Activated CD4-positive, alpha-beta T cell treated with anti-CD3 and anti-CD28 coated beads for 48 hours (primary cell): ENCODE measurements around the gene CENPP.

ENCODE experiments used
- DNase-seq: peaks from one replicate; pipeline ENCODE4 v3.0.0-alpha.2; 2020

The CENPP gene

DNA sequence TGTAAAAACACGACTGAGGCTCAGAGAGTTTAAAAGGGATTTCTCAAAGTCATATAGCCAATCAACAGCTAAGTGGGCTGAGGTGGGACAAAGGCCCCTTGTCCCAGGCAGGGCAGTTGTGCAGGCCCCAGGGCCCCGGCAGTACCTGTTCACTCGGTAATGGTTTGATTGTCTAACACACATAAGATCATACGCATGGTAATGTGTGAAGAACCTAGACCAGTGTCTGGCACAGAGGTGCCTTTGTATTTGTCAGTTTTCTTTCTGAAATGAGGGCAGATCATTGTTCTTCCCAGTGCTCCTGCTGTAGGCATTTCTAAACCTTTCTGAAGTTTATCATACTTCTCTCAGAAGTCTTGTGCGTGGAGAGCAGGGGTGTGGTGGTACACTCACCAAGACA, 277.3 kb downstream of the CENPP start:
- no peak for DNase-seq

GRCh38 chr9:92603990-92604389, 278.2 kb downstream of the CENPP start:
- no peak for DNase-seq

GRCh38 chr9:92605224-92605623, 279.5 kb downstream of the CENPP start:
- DNase-seq, result no peak

DNA sequence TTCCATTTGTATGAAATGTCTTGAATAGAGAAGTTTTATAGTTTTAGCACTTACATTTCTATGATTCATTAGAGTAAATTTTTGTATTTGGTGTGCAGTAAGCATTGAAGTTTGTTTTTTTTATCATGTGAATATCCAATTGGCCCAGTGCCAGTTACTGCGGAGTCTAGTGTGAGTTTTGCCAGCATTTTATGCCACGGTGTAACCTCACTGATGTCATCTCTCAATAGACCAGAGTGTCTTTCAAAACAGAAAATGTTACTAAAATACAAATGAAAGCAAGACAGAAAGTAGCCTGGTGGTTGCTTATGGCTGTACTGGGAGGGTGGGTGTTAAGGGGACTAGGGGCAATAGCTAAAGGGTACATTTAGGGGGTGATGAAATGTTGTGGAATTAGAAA, 281.3 kb downstream of the CENPP start:
- no peak for DNase-seq

DNA sequence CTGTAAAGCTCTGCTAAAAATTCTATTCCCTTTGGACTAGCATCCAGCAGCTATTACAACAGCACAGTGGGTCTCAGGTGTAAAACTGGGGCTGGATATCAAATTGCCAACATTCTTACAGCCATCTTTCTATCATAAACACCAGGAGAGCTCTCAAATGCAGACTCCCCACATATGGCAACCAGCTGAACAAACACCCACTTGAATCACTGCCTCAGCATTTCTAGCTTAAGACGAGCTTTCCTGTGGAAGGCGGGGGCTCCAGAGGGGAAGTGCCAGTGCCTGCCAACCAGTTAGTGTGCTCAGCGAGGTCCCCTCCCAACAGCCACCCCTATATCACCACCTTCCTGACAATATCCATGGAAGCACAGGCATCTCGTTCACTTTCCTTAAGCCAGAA, 282.0 kb downstream of the CENPP start:
- no peak for DNase-seq

DNA sequence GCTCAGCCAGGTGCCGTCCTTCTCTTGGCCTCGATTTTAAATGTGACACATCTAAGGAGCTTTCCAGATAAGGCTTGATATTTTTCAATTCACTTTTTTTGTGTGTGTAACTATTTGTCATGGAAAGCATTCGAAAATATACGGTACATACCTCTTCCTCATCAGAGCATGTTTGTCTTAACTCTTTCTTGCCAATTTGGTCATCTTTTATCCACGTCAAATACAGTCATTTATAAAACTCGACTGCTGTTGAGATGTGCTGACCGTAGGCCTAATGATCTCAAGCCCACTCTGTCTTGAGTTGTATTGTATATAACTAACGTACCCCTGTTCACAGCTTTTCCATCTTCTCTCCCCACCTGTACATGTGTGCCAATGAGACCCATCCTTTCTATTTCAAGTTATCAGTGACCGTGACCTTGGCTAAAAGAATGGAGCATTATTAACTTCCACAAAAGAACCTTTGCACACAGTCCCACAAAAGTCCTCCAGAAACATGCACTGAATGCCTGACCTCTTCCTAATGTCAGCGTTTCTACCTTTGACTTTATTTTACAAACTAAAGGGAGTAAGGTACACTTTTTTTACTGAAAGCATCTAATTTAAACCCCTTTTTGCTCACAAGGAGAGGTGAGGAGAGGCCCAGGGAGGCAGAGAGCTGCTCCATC, 282.6 kb downstream of the CENPP start:
- no peak for DNase-seq

DNA sequence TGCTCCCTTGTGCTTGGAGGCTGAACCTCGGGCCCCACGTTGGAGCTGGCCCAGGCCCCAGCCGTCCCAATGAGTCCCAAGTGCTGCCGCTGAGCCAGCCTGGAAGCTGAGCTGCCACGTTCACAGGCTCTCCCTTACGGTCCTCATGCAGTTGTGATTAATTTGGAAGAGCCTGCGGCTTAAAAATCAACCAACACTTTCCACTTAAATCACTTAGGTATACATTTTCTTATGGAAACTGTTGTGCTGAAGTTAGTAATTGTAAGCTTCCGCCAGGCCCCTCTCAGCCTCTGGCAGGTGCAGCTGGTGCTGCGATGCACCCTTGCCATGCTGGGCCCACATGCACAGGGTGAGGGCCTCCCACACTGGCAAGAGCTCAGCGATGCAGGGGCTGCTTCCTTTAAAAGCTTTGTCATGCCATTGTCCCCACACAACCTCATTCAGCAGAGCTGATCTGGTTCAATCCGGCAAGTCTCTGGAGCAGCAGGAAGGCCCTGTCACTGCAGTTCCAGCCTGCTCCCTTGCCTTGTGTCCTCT, 283.2 kb downstream of the CENPP start:
- no peak for DNase-seq

- no peak for DNase-seq
Observed at GRCh38 chr9:92610470-92611420, 285.0 kb downstream of the CENPP start.

GRCh38 chr9:92611621-92612285, 286.0 kb downstream of the CENPP start:
- DNase-seq, result no peak

DNA sequence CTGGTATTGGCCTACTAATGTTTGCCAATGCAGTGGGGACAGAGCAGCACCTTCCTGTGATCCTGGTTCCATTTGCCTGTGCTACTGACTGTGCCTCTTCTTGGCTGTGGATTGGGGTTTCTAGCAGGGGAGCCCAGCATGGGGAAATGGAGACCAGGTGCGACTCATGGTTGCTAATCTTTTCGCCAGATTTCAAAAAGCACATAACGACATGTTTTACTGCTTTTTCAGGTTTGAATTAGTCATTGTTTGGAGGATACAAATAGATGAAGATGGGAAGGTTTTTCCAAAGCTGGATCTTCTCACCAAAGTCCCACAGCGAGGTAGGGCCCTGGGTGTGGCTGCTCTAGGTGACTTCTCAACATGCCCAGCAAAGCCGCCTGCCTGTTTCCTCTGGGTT, 286.5 kb downstream of the CENPP start:
- DNase-seq, result no peak

DNA sequence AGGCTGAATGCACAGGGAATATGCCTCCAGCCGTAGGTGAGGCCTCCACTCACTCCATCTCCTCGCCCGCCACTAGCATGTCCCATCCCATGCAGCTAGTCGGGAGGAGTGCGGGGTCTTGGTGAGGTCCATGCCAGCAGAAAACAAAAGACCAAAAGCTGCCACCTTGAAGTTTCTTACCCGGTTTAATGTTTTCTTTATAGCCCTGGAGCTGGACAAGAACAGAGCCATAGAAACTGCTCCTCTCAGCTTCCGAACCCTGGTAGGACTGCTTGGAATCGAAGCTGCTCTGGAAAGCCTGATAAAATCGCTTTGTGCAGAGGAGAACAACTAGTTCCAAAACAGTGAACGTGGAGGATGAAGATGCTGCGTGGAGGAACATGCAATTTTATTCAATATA, 287.1 kb downstream of the CENPP start:
- DNase-seq, result no peak

GRCh38 chr9:92613268-92614122, 287.7 kb downstream of the CENPP start:
- no peak for DNase-seq

- no peak for DNase-seq
Observed at GRCh38 chr9:92614123-92614510, 288.4 kb downstream of the CENPP start.

- no peak for DNase-seq
Observed at GRCh38 chr9:92614763-92615461, 289.2 kb downstream of the CENPP start.

DNA sequence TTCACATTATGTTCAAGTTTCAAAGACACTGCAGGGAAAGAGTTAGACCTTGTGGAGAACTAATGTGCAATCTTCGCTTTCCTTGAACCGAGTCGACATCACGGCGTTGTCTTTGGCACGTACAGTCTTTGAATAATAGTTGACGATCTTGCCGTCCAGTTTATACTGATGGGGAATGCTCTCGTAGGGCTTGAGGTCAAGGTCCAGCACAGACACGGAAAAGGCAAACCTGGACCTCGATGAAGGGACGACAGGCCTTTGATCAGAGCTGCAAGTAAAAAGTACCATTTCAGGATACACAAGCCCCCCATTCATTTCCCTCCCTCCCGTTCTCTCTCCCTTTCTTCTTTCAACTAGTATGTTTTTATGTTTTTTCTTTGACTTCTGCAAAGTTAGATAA, 290.0 kb downstream of the CENPP start:
- no peak for DNase-seq

DNA sequence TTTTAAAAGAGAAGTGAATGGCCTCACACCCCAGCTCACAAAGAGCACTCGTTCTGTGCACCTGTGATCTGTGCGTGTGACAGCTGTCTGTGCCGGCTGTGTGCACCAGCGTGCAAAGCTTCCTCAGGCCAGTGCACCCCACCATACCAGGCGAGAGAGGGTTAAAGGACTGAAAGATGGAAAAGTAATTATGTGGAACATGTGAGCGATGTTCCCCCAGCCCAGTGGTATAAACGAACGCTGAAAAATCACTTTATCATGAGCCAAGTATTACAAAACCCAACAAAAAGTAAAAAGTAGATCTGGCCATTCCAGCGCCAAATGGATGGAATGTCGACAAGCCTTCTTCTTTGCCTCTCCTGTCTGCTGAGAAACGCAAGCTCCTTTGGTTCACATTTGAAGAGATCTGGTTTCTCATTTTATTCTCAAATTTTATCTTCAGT, 290.5 kb downstream of the CENPP start:
- no peak for DNase-seq

DNA sequence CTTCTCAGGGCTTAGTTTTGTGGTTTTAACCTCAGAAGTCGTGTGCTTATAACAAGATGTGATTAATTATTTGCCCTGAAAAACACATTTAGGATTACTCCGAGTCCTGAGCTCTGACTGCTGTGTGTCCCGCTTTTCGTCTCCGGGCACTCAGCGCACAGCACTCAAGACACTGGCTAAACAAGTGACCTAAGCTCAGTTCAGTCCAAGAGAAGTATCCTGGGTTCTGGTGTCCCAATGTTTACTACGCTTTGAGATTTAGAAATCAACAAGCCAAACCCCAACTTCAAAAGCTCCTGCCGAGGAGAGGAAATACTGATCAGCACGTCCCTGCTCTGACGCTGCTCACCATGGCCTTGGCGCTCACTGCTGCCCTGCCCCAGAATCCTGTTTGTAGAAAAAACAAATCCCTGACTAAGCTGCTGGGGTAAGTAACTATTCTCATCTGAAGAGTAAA, 290.9 kb downstream of the CENPP start:
- no peak for DNase-seq

- DNase-seq, result no peak
Observed at GRCh38 chr9:92617195-92617813, 291.6 kb downstream of the CENPP start.

DNA sequence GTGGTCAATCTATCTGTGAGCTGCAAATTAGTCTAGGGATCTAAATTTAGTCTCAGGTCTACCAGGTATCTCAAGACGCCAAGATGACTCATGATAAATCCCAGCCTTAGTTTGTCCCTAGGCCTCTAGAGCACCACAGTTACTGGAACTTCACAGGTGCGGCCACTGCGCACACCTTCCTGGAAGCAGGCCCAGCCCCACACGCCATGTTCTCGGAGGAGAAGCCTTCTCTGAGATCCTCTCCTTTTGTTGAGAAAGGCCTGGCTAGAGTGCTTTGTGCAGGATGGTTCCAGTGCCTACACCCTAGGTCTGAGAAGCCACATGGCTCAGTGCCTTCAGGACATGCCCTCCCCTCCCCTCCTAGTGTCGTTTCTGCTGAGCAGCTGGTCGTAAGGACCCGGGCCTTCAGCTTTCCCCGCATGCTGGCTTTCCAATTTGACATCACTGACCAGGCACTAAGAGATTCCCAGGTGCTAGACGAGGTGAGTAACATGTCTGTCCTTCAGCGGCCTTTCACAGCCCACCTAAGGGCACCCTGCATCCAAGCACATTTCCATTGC, 292.3 kb downstream of the CENPP start:
- no peak for DNase-seq

GRCh38 chr9:92618633-92619225, 293.0 kb downstream of the CENPP start:
- no peak for DNase-seq
